IPS-20b (cell line): ENCODE results near the gene CDH4.

Source experiments
- H3K27ac ChIP-seq: one replicate; pipeline ENCODE4 v1.5.1; 2013; ENCODE audit warnings: low read length
- H3K27me3 ChIP-seq: 2 replicates; pipeline ENCODE4 v1.6.1; 2013; ENCODE audit warnings: mild to moderate bottlenecking, low read length, inconsistent platforms; ENCODE audit not compliant: insufficient read depth
- H3K36me3 ChIP-seq: 2 replicates; pipeline ENCODE4 v1.6.1; 2013; ENCODE audit warnings: low read depth, mild to moderate bottlenecking, inconsistent platforms, low read length, moderate library complexity; ENCODE audit not compliant: insufficient read depth
- H3K4me1 ChIP-seq: 2 replicates; pipeline ENCODE4 v1.6.1; 2013; ENCODE audit warnings: mild to moderate bottlenecking, control low read depth, inconsistent platforms, low read length, moderate library complexity; ENCODE audit not compliant: insufficient read depth
- H3K4me3 ChIP-seq: 2 replicates; pipeline ENCODE4 v1.5.1; 2013; ENCODE audit warnings: mild to moderate bottlenecking, low read length, inconsistent platforms
- H3K9ac ChIP-seq: 2 replicates; pipeline ENCODE4 v1.6.1; 2013; ENCODE audit warnings: low read depth, mild to moderate bottlenecking, inconsistent platforms, low read length, moderate library complexity
- H3K9me3 ChIP-seq: 2 replicates; pipeline ENCODE4 v1.6.1; 2013; ENCODE audit warnings: mild to moderate bottlenecking, low read depth, low read length, inconsistent platforms; ENCODE audit not compliant: insufficient read depth

Gene CDH4

DNA sequence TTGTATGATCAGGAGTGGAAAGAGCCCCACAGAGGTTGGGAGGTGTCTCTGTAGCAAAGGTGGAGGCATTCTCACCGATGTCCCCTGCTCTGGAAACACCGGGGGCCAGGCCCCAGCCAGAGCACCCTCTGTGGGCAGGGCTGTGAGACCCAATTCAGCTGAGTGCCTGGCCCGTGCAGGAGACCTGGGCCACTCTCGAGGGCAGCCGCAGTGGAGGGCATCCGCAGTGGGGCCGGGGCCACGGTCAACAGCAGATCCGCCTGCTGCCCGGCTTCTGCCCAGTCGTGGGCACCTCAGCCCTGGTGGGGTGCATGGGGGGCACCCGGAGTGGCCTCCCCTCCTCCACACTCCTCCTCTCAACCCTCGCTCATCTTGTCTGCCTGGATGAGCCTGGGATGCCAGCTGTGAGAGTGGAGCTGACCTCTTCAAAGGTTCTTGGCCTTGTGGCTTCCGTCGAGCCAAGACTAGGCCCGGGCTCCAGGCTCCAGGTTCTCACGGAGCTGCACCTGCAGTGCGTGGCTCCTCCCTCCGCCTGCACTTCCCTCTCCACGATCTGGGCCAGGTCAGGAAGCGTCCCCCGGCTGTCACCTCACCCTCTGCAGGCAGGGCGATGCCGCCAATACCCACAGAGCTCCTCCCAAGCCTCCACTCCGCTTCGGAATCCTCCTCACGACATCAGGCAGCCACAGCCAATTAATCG is 678.9 kb downstream of the CDH4 start:
- H3K27me3 ChIP-seq = no peaks in the 10 kb centered on the region
- H3K4me3 ChIP-seq = no peak overlapping the region
- no peaks in the 10 kb centered on the region for H3K4me1 ChIP-seq
- no peaks in the 10 kb centered on the region for H3K9me3 ChIP-seq
- no peaks in the 10 kb centered on the region for H3K36me3 ChIP-seq
- no peak overlapping the region for H3K27ac ChIP-seq
- no peak overlapping the region for H3K9ac ChIP-seq

DNA sequence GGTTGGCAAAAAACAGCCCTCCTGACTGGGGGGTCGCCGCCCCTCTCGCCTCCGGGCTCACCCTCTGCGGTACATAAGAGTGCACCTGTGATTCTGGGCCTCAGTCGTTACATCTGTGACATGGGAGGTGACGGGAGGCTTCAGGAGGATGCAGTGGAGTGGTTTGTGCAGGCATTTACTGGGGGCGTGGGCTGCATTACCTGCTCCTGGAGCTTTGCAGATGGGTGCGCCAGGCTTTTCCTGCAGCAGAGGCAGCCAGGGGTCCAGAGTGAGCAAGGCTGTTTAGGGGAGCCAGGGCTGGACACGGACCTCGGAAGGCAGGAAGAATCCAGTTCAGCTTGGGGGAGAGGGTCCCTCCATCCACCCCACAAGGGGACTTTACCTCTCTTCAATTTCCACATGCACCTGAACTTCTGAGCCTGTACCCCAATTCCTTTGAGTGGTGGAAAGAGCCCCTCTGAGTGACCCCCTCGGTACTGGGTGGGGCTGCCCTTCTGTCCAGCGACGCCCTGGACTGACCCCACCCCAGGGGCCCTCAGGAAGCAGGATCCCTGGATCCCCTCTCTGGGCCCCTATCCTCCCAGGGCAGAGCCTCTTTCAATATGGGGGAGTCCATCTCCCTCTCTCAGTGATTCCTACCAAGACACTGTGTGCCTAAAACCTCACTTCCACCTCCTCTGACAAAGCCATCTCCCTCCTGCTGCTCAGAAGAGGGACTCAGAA is 679.6 kb downstream of the CDH4 start:
- Histone ChIP-seq H3K9me3 (no peaks in the 10 kb centered on the region), H3K27me3 (no peaks in the 10 kb centered on the region), H3K36me3 (no peaks in the 10 kb centered on the region), H3K4me3 (no peak overlapping the region), H3K27ac (no peak overlapping the region), H3K9ac (no peak overlapping the region), H3K4me1 (peaks cover 2% of the 10 kb centered on the region; the same call in 1 of the 2 replicates)

DNA sequence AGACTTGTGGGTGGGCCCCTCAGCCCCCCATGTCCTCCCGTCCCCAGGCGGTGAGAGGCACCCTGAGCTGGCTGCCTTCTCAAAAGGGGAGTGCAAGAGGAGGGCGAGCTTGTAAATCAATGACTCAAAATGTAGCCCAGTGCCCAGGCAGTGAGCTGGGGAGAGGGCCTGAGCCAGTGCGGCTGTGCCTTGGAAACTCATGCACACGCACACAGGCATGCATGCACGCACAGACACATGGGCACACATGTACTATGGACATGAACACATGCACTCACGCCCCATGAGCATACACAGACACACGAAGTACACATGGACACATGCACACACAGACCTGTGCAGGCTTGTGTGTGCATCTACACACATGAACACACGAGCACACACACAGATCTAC is 680.1 kb downstream of the CDH4 start:
- H3K9ac ChIP-seq = no peak overlapping the region
- peaks cover 2% of the 10 kb centered on the region; the same call in 1 of the 2 replicates for H3K4me1 ChIP-seq
- no peak overlapping the region for H3K27ac ChIP-seq
- H3K27me3 ChIP-seq = no peaks in the 10 kb centered on the region
- H3K4me3 ChIP-seq = no peak overlapping the region
- H3K36me3 ChIP-seq = no peaks in the 10 kb centered on the region
- no peaks in the 10 kb centered on the region for H3K9me3 ChIP-seq

DNA sequence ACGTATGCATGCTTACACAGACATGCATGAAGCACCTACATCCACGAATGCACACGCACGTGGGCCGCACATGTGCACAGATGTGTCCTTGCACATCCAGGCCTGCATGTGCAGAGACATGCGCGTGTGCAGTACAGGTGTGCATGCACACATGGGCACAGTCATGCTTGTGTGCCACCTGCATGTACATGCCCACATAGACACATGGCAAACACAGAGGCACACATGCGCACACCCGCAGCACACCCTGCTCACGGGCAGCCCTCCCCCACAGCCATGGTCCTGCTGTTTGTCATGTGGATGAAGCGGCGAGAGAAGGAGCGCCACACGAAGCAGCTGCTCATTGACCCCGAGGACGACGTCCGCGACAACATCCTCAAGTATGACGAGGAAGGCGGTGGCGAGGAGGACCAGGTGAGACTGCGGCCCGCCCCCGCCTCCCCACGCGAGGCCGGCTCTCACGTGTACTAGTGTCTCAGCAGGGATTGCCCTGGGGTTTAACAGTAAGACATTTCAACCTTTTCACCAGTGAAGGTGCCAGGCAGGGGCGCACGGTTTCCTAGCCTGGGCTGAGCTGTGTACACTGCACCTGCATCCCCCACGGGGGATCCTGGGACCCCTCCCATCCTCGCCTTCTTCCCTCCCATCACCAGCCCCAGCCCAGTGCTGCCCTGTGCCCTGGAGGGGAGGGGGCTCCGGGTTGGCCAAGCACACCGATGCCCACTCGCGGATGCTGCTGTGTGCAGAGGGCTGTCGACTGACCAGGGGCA is 680.8 kb downstream of the CDH4 start:
- H3K27me3 ChIP-seq = no peaks in the 10 kb centered on the region
- no peak overlapping the region for H3K9ac ChIP-seq
- no peak overlapping the region for H3K4me3 ChIP-seq
- peaks cover 2% of the 10 kb centered on the region; the same call in 1 of the 2 replicates for H3K4me1 ChIP-seq
- H3K36me3 ChIP-seq = no peaks in the 10 kb centered on the region
- no peak overlapping the region for H3K27ac ChIP-seq
- H3K9me3 ChIP-seq = no peaks in the 10 kb centered on the region

DNA sequence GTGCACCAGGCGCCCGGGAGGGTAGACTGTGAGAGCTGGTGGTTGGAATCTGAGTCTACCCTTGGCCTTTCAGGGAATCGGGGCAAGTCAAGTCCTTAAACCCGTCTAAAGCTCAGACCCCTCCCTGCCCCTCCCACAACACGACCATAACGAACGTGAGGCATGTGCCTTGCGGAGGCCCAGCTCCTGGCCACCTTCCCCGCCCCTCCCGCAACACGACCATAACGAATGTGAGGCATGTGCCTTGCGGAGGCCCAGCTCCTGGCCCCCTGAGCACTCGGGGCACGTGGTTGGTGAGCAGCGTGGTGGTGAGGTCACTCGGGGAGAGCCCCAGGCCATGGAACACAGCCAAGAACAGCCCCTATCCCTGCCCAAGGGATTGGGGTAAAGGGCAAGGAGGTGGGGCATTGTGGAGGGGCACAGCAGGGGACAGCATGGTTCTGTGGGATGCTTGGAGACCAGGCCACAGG is 681.5 kb downstream of the CDH4 start:
- Histone ChIP-seq H3K27me3 (no peaks in the 10 kb centered on the region), H3K36me3 (no peaks in the 10 kb centered on the region), H3K27ac (no peak overlapping the region)

DNA sequence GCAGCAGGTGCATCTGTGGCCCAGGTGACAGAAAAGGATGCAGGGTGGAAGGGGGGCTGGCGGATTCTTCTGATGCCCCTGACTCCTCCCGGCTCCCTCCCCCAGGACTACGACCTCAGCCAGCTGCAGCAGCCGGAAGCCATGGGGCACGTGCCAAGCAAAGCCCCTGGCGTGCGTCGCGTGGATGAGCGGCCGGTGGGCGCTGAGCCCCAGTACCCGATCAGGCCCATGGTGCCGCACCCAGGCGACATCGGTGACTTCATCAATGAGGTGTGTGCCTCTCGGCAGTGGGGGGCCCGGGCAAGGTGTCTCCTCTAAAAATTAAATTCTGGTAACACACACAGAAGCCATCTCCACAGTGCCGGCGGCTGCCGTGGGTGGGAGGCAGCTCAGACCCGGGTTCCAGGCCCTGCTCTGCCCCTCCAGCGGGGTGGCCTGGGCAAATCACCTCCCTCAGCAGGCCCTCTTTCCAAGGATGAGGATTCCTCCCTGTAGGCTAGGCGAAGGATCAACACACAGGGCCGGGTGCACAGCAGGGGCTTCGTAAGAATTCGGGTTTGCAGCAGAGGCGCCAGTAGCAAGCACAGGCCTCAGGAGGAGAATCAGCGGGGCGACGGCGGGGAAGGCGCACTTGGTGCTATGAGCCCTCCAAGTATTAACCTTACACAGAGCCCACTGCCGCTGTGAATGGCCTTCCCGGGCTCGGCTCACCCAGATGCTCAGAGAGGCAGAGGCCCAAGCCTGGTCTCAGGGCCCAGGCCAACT is 682.1 kb downstream of the CDH4 start:
- H3K36me3 ChIP-seq = no peaks in the 10 kb centered on the region
- no peaks in the 10 kb centered on the region for H3K27me3 ChIP-seq
- H3K4me1 ChIP-seq = peaks cover 2% of the 10 kb centered on the region; the same call in 1 of the 2 replicates
- no peak overlapping the region for H3K9ac ChIP-seq
- no peak overlapping the region for H3K27ac ChIP-seq
- H3K4me3 ChIP-seq = no peak overlapping the region
- H3K9me3 ChIP-seq = no peaks in the 10 kb centered on the region

More for the DNA sequence above, 681.5 kb downstream of the CDH4 start:
- H3K4me3 ChIP-seq = no peak overlapping the region
- H3K9ac ChIP-seq = no peak overlapping the region
- no peaks in the 10 kb centered on the region for H3K9me3 ChIP-seq
- peaks cover 2% of the 10 kb centered on the region; the same call in 1 of the 2 replicates for H3K4me1 ChIP-seq

DNA sequence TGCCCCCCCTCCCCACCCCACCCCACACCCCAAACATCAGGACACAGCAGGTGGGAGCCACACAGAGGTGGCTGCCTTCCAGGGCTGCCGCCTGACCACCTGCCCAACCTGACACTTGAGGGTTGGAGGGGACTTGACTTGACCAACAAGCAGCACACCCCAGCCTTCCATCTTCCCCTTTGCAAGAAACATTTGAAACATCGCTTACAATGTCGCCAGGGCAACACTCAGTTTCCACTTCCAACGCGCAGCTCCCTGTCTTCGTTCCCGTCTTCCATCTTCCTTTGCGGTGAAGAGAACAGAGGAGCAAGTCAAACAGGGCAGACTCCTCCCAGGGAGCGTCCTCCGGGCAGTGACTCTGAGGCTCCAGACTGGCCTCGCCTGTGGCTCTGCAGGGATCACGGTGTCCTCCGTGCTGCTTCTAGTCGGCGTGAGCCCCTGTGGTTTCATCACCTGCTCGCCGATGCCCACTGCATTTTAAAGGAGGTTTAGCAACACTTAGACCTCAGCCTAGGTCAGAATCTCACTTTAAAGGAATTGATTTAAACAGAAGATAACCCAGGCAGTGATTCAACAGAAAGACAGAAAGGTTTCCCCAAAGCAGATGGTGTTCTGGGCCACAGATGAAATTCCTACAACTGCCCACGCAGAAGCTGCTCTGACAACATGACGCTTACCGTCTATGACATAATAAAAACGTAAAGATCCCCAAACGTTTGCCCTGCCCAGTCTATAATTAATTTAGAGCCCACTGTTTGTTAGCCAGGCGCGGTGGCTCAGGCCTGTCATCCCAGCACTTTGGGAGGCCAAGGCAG is 682.9 kb downstream of the CDH4 start:
- Histone ChIP-seq H3K27ac (no peak overlapping the region), H3K27me3 (no peaks in the 10 kb centered on the region), H3K4me3 (no peak overlapping the region), H3K36me3 (no peaks in the 10 kb centered on the region), H3K9me3 (no peaks in the 10 kb centered on the region), H3K4me1 (peaks cover 2% of the 10 kb centered on the region; the same call in 1 of the 2 replicates), H3K9ac (no peak overlapping the region)

DNA sequence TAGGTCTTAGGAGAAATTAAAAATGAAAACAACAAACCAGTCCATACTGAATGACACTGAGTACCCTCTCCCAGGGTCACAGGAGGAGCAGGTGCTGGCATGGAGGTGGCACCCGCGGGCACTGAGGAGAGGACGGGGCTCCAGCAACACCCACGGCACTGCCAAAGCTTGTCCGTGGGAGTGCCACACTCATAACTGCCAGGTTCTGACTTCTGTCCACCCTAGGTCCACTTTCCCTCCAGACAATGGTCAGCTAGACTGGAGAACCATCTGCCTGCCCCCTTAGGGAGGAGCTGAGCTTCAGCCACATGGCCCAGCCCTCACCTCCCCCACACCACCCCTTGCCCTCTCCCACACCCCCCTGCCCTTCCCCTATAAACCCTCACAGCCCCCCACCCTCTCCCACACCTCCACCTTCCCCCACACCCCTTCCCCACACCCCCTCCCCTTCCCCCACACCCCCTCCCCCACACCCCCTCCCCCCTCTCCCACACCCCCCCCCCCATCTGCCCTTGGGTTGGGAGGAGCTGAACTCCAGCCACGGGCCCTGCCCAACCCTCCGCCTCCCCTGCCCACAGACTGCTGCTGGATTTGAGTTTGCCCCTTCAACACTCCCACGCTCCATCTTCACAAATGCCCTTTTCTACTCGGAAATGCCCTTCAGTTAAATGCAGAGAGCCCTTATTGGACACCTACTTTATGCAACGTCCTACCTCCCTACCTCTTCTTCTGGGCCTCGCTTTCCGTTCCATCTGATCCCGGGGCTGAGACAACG is 684.1 kb downstream of the CDH4 start:
- H3K4me3 ChIP-seq = no peak overlapping the region
- H3K27ac ChIP-seq = no peak overlapping the region
- no peaks in the 10 kb centered on the region for H3K36me3 ChIP-seq
- no peaks in the 10 kb centered on the region for H3K9me3 ChIP-seq
- no peak overlapping the region for H3K9ac ChIP-seq
- H3K27me3 ChIP-seq = no peaks in the 10 kb centered on the region
- peaks cover 2% of the 10 kb centered on the region; the same call in 1 of the 2 replicates for H3K4me1 ChIP-seq

DNA sequence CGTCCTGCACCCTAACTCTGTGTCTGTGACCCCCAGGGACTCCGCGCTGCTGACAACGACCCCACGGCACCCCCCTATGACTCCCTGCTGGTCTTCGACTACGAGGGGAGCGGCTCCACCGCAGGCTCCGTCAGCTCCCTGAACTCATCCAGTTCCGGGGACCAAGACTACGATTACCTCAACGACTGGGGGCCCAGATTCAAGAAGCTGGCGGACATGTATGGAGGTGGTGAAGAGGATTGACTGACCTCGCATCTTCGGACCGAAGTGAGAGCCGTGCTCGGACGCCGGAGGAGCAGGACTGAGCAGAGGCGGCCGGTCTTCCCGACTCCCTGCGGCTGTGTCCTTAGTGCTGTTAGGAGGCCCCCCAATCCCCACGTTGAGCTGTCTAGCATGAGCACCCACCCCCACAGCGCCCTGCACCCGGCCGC is 684.7 kb downstream of the CDH4 start:
- H3K4me1 ChIP-seq = peaks cover 2% of the 10 kb centered on the region; the same call in 1 of the 2 replicates
- no peak overlapping the region for H3K9ac ChIP-seq
- H3K27ac ChIP-seq = no peak overlapping the region
- no peaks in the 10 kb centered on the region for H3K36me3 ChIP-seq
- no peaks in the 10 kb centered on the region for H3K9me3 ChIP-seq
- H3K4me3 ChIP-seq = no peak overlapping the region
- no peaks in the 10 kb centered on the region for H3K27me3 ChIP-seq
